ENCODE data around the gene HSBP1.

HSBP1 gene

GRCh38 chr16:83803811-83804210 is 4.0 kb upstream of the HSBP1 start:
- no peak for DNase-seq (ENCODE audit: low read depth in 2 of 2)

- no peak for DNase-seq (ENCODE audit: low read depth in 2 of 2)
Measured at GRCh38 chr16:83804366-83804765, 3.4 kb upstream of the HSBP1 start.

- no peak for DNase-seq (ENCODE audit: low read depth in 2 of 2)
Measured at GRCh38 chr16:83806036-83806435, 1.7 kb upstream of the HSBP1 start.

- no peak for DNase-seq (ENCODE audit: low read depth in 2 of 2)
Measured at GRCh38 chr16:83806731-83807130, 1.0 kb upstream of the HSBP1 start.

GRCh38 chr16:83807327-83807709 is 460 bp upstream of the HSBP1 start:
- no peak for DNase-seq (ENCODE audit: low read depth in 2 of 2)

GRCh38 chr16:83808573-83809014 is 816 bp downstream of the HSBP1 start:
- DNase-seq (ENCODE audit: low read depth in 2 of 2): no peak

- DNase-seq (ENCODE audit: low read depth in 2 of 2): no peak
Measured at GRCh38 chr16:83809092-83809491, 1.3 kb downstream of the HSBP1 start.

- no peak for DNase-seq (ENCODE audit: low read depth in 2 of 2)
Measured at GRCh38 chr16:83810901-83811300, 3.1 kb downstream of the HSBP1 start.

- no peak for DNase-seq (ENCODE audit: low read depth in 2 of 2)
Measured at GRCh38 chr16:83813823-83814658, 6.3 kb downstream of the HSBP1 start.

- DNase-seq (ENCODE audit: low read depth in 2 of 2): no peak
Measured at GRCh38 chr16:83814659-83814985, 6.8 kb downstream of the HSBP1 start.

- DNase-seq (ENCODE audit: low read depth in 2 of 2): no peak
Measured at GRCh38 chr16:83817022-83817421, 9.2 kb downstream of the HSBP1 start.

- DNase-seq (ENCODE audit: low read depth in 2 of 2): no peak
Measured at GRCh38 chr16:83818276-83818675, 10.5 kb downstream of the HSBP1 start.

GRCh38 chr16:83819361-83819760 is 11.6 kb downstream of the HSBP1 start:
- DNase-seq (ENCODE audit: low read depth in 2 of 2): no peak

GRCh38 chr16:83826146-83826913 is 18.6 kb downstream of the HSBP1 start:
- peak; percentile 57 to 65 for DNase-seq (ENCODE audit: low read depth in 2 of 2)

GRCh38 chr16:83830091-83830768 is 22.5 kb downstream of the HSBP1 start:
- no peak for DNase-seq (ENCODE audit: low read depth in 2 of 2)

- DNase-seq (ENCODE audit: low read depth in 2 of 2): no peak
Measured at GRCh38 chr16:83830769-83831455, 23.1 kb downstream of the HSBP1 start.

GRCh38 chr16:83831456-83831987 is 23.7 kb downstream of the HSBP1 start:
- no peak for DNase-seq (ENCODE audit: low read depth in 2 of 2)

GRCh38 chr16:83833921-83834320 is 26.1 kb downstream of the HSBP1 start:
- DNase-seq (ENCODE audit: low read depth in 2 of 2): no peak

GRCh38 chr16:83835586-83836566 is 28.1 kb downstream of the HSBP1 start:
- DNase-seq (ENCODE audit: low read depth in 2 of 2): no peak

- DNase-seq (ENCODE audit: low read depth in 2 of 2): no peak
Measured at GRCh38 chr16:83837566-83837965, 29.8 kb downstream of the HSBP1 start.

GRCh38 chr16:83838151-83838550 is 30.4 kb downstream of the HSBP1 start:
- no peak for DNase-seq (ENCODE audit: low read depth in 2 of 2)
